K562 (cell line): ENCODE measurements around the gene NLGN2. TPM values are rescaled to one million over a fixed set of nuclear protein-coding genes. Genes with fewer than 3 reads are reported as not detected.

Experiments
- BCOR ChIP-seq: fragments of 450-650 bp; IDR thresholded peaks from 2 replicates; pipeline ENCODE4 v1.6.1; 2016
- BDP1 ChIP-seq: IDR thresholded peaks from 3 replicates; pipeline ENCODE4 v1.6.1; 2011; ENCODE audit not compliant: insufficient read length, insufficient read depth
- CREM ChIP-seq: IDR thresholded peaks from 2 replicates; pipeline ENCODE4 v1.6.1; 2014; ENCODE audit warnings: antibody characterized with exemption, low read depth
- ELF1 ChIP-seq: fragments of 200-800 bp; sonication (Bioruptor generic); IDR thresholded peaks from 2 replicates; pipeline ENCODE4 v1.6.1; 2016; ENCODE audit warnings: missing genetic modification characterization, missing compliant biosample characterization
- ESRRB ChIP-seq: fragments of 250-450 bp; sonication (Bioruptor Pico); IDR thresholded peaks from 2 replicates; pipeline ENCODE4 v1.5.0; 2020; ENCODE audit warnings: mild to moderate bottlenecking, moderate library complexity, borderline replicate concordance
- ETS2 ChIP-seq: IDR thresholded peaks from 2 replicates; pipeline ENCODE4 v1.6.1; 2016; ENCODE audit warnings: borderline replicate concordance, missing genetic modification characterization, mild to moderate bottlenecking, moderate library complexity, missing compliant biosample characterization; ENCODE audit not compliant: poor library complexity, severe bottlenecking
- ETV6 ChIP-seq, 3 experiments: fragments of 150-350 bp in 1 of 3; sonication (generic) in 1 of 3; formaldehyde crosslinking in 1 of 3; IDR thresholded peaks; 2 replicates each; pipeline versions ENCODE4 v1.6.1 to v1.8.0; 2014 to 2022; ENCODE audit warnings: borderline replicate concordance in 2 of 3, low read depth in 2 of 3, antibody characterized with exemption in 1 of 3, low read length in 1 of 3, mild to moderate bottlenecking in 1 of 3, missing genetic modification reagents in 1 of 3
- GATA2 ChIP-seq: sonication (generic); formaldehyde crosslinking; IDR thresholded peaks from 2 replicates; pipeline ENCODE4 v1.4.0; 2020; ENCODE audit warnings: mild to moderate bottlenecking, missing genetic modification reagents
- GTF2A2 ChIP-seq: IDR thresholded peaks from 2 replicates; pipeline ENCODE4 v1.6.1; 2016; ENCODE audit warnings: mild to moderate bottlenecking, missing genetic modification characterization, missing compliant biosample characterization
- HDAC6 ChIP-seq: IDR thresholded peaks from 2 replicates; pipeline ENCODE4 v1.6.1; 2012; ENCODE audit warnings: low read depth, mild to moderate bottlenecking, control low read depth, inconsistent platforms, low read length, moderate library complexity
- MCM7 ChIP-seq, 2 experiments: fragments of 450-650 bp; IDR thresholded peaks; 2 replicates each; pipeline ENCODE4 v1.6.1; 2016 to 2018
- OTX1 ChIP-seq: fragments of 450-650 bp; formaldehyde crosslinking; IDR thresholded peaks from 2 replicates; pipeline ENCODE4 v1.4.0; 2022; ENCODE audit warnings: mild to moderate bottlenecking
- PTRF ChIP-seq: fragments of 450-650 bp; IDR thresholded peaks from 2 replicates; pipeline ENCODE4 v1.6.1; 2016; ENCODE audit warnings: mild to moderate bottlenecking, missing genetic modification characterization, missing compliant biosample characterization
- SIN3A ChIP-seq, 2 experiments: fragments of 150-350 bp in 1 of 2; IDR thresholded peaks; 2 replicates each; pipeline ENCODE4 v1.6.1; 2011 to 2016; ENCODE audit warnings: borderline replicate concordance in 2 of 2, low read depth in 2 of 2, low read length in 2 of 2, mild to moderate bottlenecking in 2 of 2, moderate library complexity in 2 of 2; ENCODE audit not compliant: control insufficient read depth in 1 of 2
- SMARCE1 ChIP-seq: fragments of 450-650 bp; IDR thresholded peaks from 2 replicates; pipeline ENCODE4 v1.7.1; 2016; ENCODE audit warnings: mild to moderate bottlenecking
- U2AF1 ChIP-seq: fragments of 200-400 bp; formaldehyde crosslinking; optimal IDR thresholded peaks from 2 replicates; pipeline ENCODE3; 2017; ENCODE audit warnings: mild to moderate bottlenecking, low read depth, low read length, moderate library complexity
- VEZF1 ChIP-seq: fragments of 200-800 bp; sonication (Bioruptor generic); IDR thresholded peaks from 2 replicates; pipeline ENCODE4 v1.6.1; 2017; ENCODE audit warnings: missing genetic modification characterization, missing compliant biosample characterization
- ZC3H11A ChIP-seq: IDR thresholded peaks from 2 replicates; pipeline ENCODE4 v1.6.1; 2012; ENCODE audit warnings: low read depth, low read length, improper control_type of control experiment
- ZNF146 ChIP-seq: IDR thresholded peaks from one replicate; pipeline ENCODE4 v1.6.1; 2018; ENCODE audit warnings: missing compliant biosample characterization; ENCODE audit not compliant: unreplicated experiment
- polyA plus RNA-seq, 8 experiments: library from polyadenylated mRNA; depleted of rRNA in 4 of 8; stranded (reverse) in 5 of 8; unstranded in 3 of 8; fragments of >200 nt; fragmentation: Nextera tagmentation in 2 of 8; fragmentation: Illumina TruSeq in 1 of 8; extraction: Ambion mirVana in 2 of 8; extraction: Trizol in 1 of 8; gene quantifications; 2 replicates each; pipeline versions ENCODE4 v1.2.1 to v1.2.3, GENCODE V29; 2011 to 2014; ENCODE audit warnings: inconsistent platforms in 1 of 8, missing spikeins in 1 of 8
- total RNA-seq, 7 experiments: library from RNA; depleted of rRNA in 6 of 7; stranded (reverse); fragments of >200 nt in 6 of 7; fragmentation: Illumina TruSeq in 2 of 7; extraction: Trizol in 2 of 7; gene quantifications; 2 replicates each; pipeline versions ENCODE4 v1.2.1 to v1.2.3, GENCODE V29; 2011 to 2021; ENCODE audit warnings: low replicate concordance in 1 of 7
- TF ChIP-seq, protein P1 (sequence below): sonication (generic); formaldehyde crosslinking; IDR thresholded peaks from 2 replicates; pipeline ENCODE4 v1.8.0; 2022; ENCODE audit warnings: missing genetic modification reagents, mild to moderate bottlenecking, borderline replicate concordance
- TF ChIP-seq, protein P2 (sequence below): fragments of 450-650 bp; IDR thresholded peaks from one replicate; pipeline ENCODE4 v1.6.1; 2018; ENCODE audit warnings: mild to moderate bottlenecking, moderate library complexity; ENCODE audit not compliant: partially characterized antibody
- TF ChIP-seq, protein P3 (sequence below): fragments of 250-450 bp; sonication (Bioruptor Pico); IDR thresholded peaks from 2 replicates; pipeline ENCODE4 v1.4.0; 2020; ENCODE audit warnings: mild to moderate bottlenecking

NLGN2 gene
- total and polyA plus RNA-seq, 9 of the 15 experiments (the other 6 are each of a cell fraction or from before 2014, with no cell fraction given): 0.11 to 7.8 (median 0.77) TPM

- TF ChIP-seq, protein P1, sequence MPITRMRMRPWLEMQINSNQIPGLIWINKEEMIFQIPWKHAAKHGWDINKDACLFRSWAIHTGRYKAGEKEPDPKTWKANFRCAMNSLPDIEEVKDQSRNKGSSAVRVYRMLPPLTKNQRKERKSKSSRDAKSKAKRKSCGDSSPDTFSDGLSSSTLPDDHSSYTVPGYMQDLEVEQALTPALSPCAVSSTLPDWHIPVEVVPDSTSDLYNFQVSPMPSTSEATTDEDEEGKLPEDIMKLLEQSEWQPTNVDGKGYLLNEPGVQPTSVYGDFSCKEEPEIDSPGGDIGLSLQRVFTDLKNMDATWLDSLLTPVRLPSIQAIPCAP (CRISPR knock-in tag): no peak
- TF ChIP-seq SMARCE1 (no peak), CREM (0 out of 2 replicates have a peak, but pooled peaks have one; percentile 11), ESRRB (CRISPR knock-in tag) (no peak), ZNF146 (CRISPR knock-in tag) (no peak), U2AF1 (no peak), BCOR (no peak), BDP1 (no peak), HDAC6 (no peak), ETS2 (tag) (no peak), ELF1 (tag) (no peak), GATA2 (CRISPR knock-in tag) (no peak), PTRF (tag) (no peak), ETV6 (IDR thresholded peaks at IDR 0.05; ENCODE audit: borderline replicate concordance in 1 of 2, low read depth in 2 of 2, low read length in 1 of 2) (no peak), ETV6 (CRISPR knock-in tag; IDR thresholded peaks at IDR 0.05; ENCODE audit: borderline replicate concordance) (no peak), VEZF1 (CRISPR knock-in tag) (peak; percentile 85), MCM7 (IDR thresholded peaks at IDR 0.05) (no peak), ZC3H11A (no peak), OTX1 (CRISPR knock-in tag) (no peak), SIN3A (IDR thresholded peaks at IDR 0.05; ENCODE audit: borderline replicate concordance in 2 of 2, control insufficient read depth in 1 of 2, low read depth in 2 of 2, low read length in 2 of 2) (no peak), GTF2A2 (tag) (no peak)
- TF ChIP-seq, protein P2, sequence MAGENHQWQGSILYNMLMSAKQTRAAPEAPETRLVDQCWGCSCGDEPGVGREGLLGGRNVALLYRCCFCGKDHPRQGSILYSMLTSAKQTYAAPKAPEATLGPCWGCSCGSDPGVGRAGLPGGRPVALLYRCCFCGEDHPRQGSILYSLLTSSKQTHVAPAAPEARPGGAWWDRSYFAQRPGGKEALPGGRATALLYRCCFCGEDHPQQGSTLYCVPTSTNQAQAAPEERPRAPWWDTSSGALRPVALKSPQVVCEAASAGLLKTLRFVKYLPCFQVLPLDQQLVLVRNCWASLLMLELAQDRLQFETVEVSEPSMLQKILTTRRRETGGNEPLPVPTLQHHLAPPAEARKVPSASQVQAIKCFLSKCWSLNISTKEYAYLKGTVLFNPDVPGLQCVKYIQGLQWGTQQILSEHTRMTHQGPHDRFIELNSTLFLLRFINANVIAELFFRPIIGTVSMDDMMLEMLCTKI: no peak
- TF ChIP-seq, protein P3, sequence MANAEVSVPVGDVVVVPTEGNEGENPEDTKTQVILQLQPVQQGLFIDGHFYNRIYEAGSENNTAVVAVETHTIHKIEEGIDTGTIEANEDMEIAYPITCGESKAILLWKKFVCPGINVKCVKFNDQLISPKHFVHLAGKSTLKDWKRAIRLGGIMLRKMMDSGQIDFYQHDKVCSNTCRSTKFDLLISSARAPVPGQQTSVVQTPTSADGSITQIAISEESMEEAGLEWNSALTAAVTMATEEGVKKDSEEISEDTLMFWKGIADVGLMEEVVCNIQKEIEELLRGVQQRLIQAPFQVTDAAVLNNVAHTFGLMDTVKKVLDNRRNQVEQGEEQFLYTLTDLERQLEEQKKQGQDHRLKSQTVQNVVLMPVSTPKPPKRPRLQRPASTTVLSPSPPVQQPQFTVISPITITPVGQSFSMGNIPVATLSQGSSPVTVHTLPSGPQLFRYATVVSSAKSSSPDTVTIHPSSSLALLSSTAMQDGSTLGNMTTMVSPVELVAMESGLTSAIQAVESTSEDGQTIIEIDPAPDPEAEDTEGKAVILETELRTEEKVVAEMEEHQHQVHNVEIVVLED (CRISPR knock-in tag): no peak
These were observed 37.3 kb downstream of the NLGN2 start, which contains the start of gene CHRNB1 (continued) for GRCh38 chr17:7444682-7445618.
